Keratinocyte (primary cell): ENCODE results near the gene SPON1. TPM values are rescaled to one million over a fixed set of nuclear protein-coding genes. Genes with fewer than 3 reads are reported as not detected.

ENCODE experiments used
- DNase-seq: peaks from one replicate; pipeline ENCODE4 v3.0.0-alpha.2; 2011; ENCODE audit warnings: low read depth, missing footprints, low spot score
- FAIRE-seq: peaks from 2 replicates; lab custom pipeline; 2011; peaks lifted over from hg19 to GRCh38; lab: Jason Lieb, UNC
- H2AFZ ChIP-seq: 2 replicates; pipeline ENCODE4 v1.6.0; 2012; ENCODE audit warnings: low read length, control low read depth, inconsistent platforms; ENCODE audit not compliant: control insufficient read depth
- H3K27ac ChIP-seq: 2 replicates; pipeline ENCODE4 v1.5.1; 2011; ENCODE audit warnings: low read length; ENCODE audit not compliant: control insufficient read depth, insufficient read depth
- H3K27me3 ChIP-seq: 3 replicates; pipeline ENCODE4 v1.6.0; 2011; ENCODE audit warnings: low read length; ENCODE audit not compliant: control insufficient read depth, insufficient read depth; ENCODE audit errors: extremely low read depth
- H3K36me3 ChIP-seq, 2 experiments: 2 replicates in 1 of 2; 3 replicates in 1 of 2; pipeline ENCODE4 v1.5.1; 2011; ENCODE audit warnings: low read length in 2 of 2, mild to moderate bottlenecking in 1 of 2; ENCODE audit not compliant: control insufficient read depth in 2 of 2, insufficient read depth in 2 of 2; ENCODE audit errors: extremely low read depth in 1 of 2
- H3K4me1 ChIP-seq: 3 replicates; pipeline ENCODE4 v1.5.1; 2011; ENCODE audit warnings: low read length; ENCODE audit not compliant: control insufficient read depth, insufficient read depth; ENCODE audit errors: extremely low read depth
- H3K4me2 ChIP-seq: 3 replicates; pipeline ENCODE4 v1.6.0; 2011; ENCODE audit warnings: low read depth, low read length; ENCODE audit not compliant: control insufficient read depth, insufficient read depth; ENCODE audit errors: extremely low read depth
- H3K4me3 ChIP-seq, 3 experiments: fragments of 200-600 bp in 1 of 3; sonication (generic) in 1 of 3; 2 replicates in 2 of 3; 3 replicates in 1 of 3; pipeline ENCODE4 v1.5.1; 2011 to 2016; ENCODE audit warnings: low read length in 3 of 3, mild to moderate bottlenecking in 3 of 3, control low read depth in 2 of 3, inconsistent platforms in 1 of 3, low read depth in 1 of 3, mixed read lengths in 1 of 3, mixed run types in 1 of 3, moderate library complexity in 1 of 3; ENCODE audit not compliant: control insufficient read depth in 2 of 3, insufficient read depth in 2 of 3; ENCODE audit errors: extremely low read depth in 1 of 3
- H3K79me2 ChIP-seq: 2 replicates; pipeline ENCODE4 v1.6.0; 2012; ENCODE audit warnings: low read length; ENCODE audit not compliant: control insufficient read depth, insufficient read depth
- H3K9ac ChIP-seq: 3 replicates; pipeline ENCODE4 v1.6.0; 2011; ENCODE audit warnings: low read length; ENCODE audit not compliant: control insufficient read depth, insufficient read depth; ENCODE audit errors: extremely low read depth
- H3K9me1 ChIP-seq: 3 replicates; pipeline ENCODE4 v1.6.0; 2011; ENCODE audit warnings: low read length; ENCODE audit not compliant: control insufficient read depth, insufficient read depth; ENCODE audit errors: extremely low read depth
- H3K9me3 ChIP-seq: 2 replicates; pipeline ENCODE4 v1.5.1; 2012; ENCODE audit warnings: low read depth, low read length; ENCODE audit not compliant: control insufficient read depth
- H4K20me1 ChIP-seq: 3 replicates; pipeline ENCODE4 v1.6.0; 2011; ENCODE audit warnings: low read length; ENCODE audit not compliant: control insufficient read depth, insufficient read depth; ENCODE audit errors: extremely low read depth
- CTCF ChIP-seq, 3 experiments: IDR thresholded peaks in 1 of 3; conservative IDR thresholded peaks in 1 of 3; optimal IDR thresholded peaks in 1 of 3; 2 replicates in 2 of 3; 3 replicates in 1 of 3; pipeline versions ENCODE3 to v1.5.1; 2011; ENCODE audit warnings: low read length in 3 of 3, mild to moderate bottlenecking in 3 of 3, moderate library complexity in 2 of 3, control low read depth in 1 of 3, inconsistent platforms in 1 of 3; ENCODE audit not compliant: insufficient read depth in 2 of 3; ENCODE audit errors: extremely low read depth in 1 of 3
- EZH2 ChIP-seq: IDR thresholded peaks from one replicate; pipeline ENCODE4 v1.6.1; 2012; ENCODE audit warnings: inconsistent platforms, mild to moderate bottlenecking, low read length, moderate library complexity
- dilution Hi-C: fragments of 300-500 bp; cut with MboI; formaldehyde crosslinking; loops from one replicate; pipeline ENCODE4 v1.7.0; 2020; ENCODE audit warnings: low sequenced_read_pairs; ENCODE audit not compliant: extremely low pct_ligation_motif_present
- polyA plus RNA-seq, 5 experiments: library from polyadenylated mRNA; depleted of rRNA in 3 of 5; stranded (reverse) in 3 of 5; stranded (forward) in 1 of 5; unstranded in 1 of 5; fragments of >200 nt; gene quantifications; 1 replicate in 1 of 5; 2 replicates in 3 of 5; 3 replicates in 1 of 5; pipeline versions ENCODE4 v1.2.1 to v1.2.3, GENCODE V29; 2011 to 2012; ENCODE audit warnings: missing spikeins in 2 of 5, low read depth in 1 of 5, low replicate concordance in 1 of 5

Gene SPON1
- polyA plus RNA-seq, 1 donor (not counting 4 experiments of a cell fraction or from before 2014, with no cell fraction given) = not detected

DNA sequence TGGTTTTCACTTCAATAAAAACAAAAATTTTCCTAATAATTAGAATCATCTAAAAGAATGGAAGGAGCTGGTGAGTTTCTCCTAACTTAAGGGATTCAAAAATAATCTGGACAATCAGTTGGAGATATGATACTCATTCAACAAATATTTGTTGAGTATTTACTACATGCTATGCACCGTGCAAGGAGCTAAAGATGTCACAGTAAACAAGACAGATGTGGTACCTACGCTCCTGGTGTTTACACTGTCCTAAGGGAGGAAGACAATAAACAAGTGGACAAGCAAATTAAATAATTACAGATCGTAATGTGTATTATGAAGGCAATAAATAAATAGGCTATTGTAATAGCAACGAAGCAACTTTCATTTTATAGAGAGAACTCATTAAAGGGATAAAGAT, 9.9 kb upstream of the SPON1 start:
- FAIRE-seq (no peak), DNase-seq (no peak)
- H3K4me3 ChIP-seq = no peak overlapping the region
- H3K36me3 ChIP-seq = no peaks in the 10 kb centered on the region
- no peak overlapping the region for H3K27ac ChIP-seq
- no peaks in the 10 kb centered on the region for H3K9me1 ChIP-seq
- TF ChIP-seq CTCF (optimal IDR thresholded peaks at IDR 0.05 in 1 of 3, IDR thresholded peaks at IDR 0.05 in 1 of 3, conservative IDR thresholded peaks at IDR 0.05 in 1 of 3; ENCODE audit: extremely low read depth in 1 of 3, insufficient read depth in 2 of 3, low read length in 3 of 3) (no peak), EZH2 (no peak)
- peaks cover 45% of the 10 kb centered on the region for H3K27me3 ChIP-seq
- H3K79me2 ChIP-seq = no peaks in the 10 kb centered on the region
- H3K9ac ChIP-seq = no peak overlapping the region
- H3K4me2 ChIP-seq = no peak overlapping the region
- H3K4me1 ChIP-seq = no peaks in the 10 kb centered on the region
- dilution Hi-C loops = loop anchor here (25.0 kb wide), 2 partner anchors 190 to 285 kb away; no protein-coding TSS in a partner anchor
- no peaks in the 10 kb centered on the region for H3K9me3 ChIP-seq
- H2AFZ ChIP-seq = no peak overlapping the region
- H4K20me1 ChIP-seq = no peaks in the 10 kb centered on the region

DNA sequence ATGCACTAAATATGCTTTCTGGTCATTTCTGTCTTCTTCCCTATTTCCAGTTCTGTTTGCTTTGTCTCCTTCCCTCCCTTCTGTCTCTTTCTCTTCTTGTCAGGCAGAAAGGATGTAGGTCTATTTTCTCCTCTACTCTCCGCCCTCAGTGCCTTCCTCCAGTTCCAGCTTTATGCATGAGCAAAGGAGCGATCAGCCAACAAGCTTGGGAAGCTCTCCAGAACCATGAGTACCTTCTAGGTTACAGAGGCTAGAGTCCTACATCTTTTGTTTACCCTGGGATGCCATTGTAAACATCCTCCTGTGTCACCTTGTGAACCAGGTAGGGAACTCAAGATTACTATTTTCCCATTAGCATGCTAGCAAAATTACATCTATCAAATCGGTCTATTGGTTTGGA, 7.9 kb upstream of the SPON1 start:
- H2AFZ ChIP-seq = no peak overlapping the region
- FAIRE-seq (no peak), DNase-seq (no peak)
- H3K27me3 ChIP-seq = peaks cover 46% of the 10 kb centered on the region
- H3K9ac ChIP-seq = no peak overlapping the region
- H3K36me3 ChIP-seq = no peaks in the 10 kb centered on the region
- dilution Hi-C loops = loop anchor here (25.0 kb wide), 2 partner anchors 192 to 283 kb away; no protein-coding TSS in a partner anchor
- H3K9me1 ChIP-seq = no peaks in the 10 kb centered on the region
- TF ChIP-seq EZH2 (no peak), CTCF (optimal IDR thresholded peaks at IDR 0.05 in 1 of 3, IDR thresholded peaks at IDR 0.05 in 1 of 3, conservative IDR thresholded peaks at IDR 0.05 in 1 of 3; ENCODE audit: extremely low read depth in 1 of 3, insufficient read depth in 2 of 3, low read length in 3 of 3) (no peak)
- no peaks in the 10 kb centered on the region for H3K9me3 ChIP-seq
- H3K27ac ChIP-seq = no peak overlapping the region
- no peaks in the 10 kb centered on the region for H4K20me1 ChIP-seq
- H3K4me3 ChIP-seq = no peak overlapping the region
- no peaks in the 10 kb centered on the region for H3K4me1 ChIP-seq
- no peak overlapping the region for H3K4me2 ChIP-seq
- no peaks in the 10 kb centered on the region for H3K79me2 ChIP-seq
